Activated CD4-positive, alpha-beta T cell treated with anti-CD3 and anti-CD28 coated beads, Interleukin-2, amount 50 U/mL, for 24 hours (primary cell): Measurements from ENCODE around the gene SELPLG.
"Not testable (repeated sequence)": the region's sequence is repeated elsewhere in the genome, so short reads cannot be mapped to it uniquely, and the experiment has no call there.

ENCODE experiments used
- DNase-seq, 2 donors: peaks; one replicate each; pipeline ENCODE4 v3.0.0-alpha.2; 2020; ENCODE audit warnings: low read depth in 1 of 2, low spot score in 1 of 2

Gene SELPLG

GRCh38 chr12:108575199-108575912 is 58.3 kb downstream of the SELPLG start:
- DNase-seq: no peak

- DNase-seq: not testable (repeated sequence)
Observed at GRCh38 chr12:108574276-108574675, 59.4 kb downstream of the SELPLG start.

GRCh38 chr12:108573317-108573716 is 60.4 kb downstream of the SELPLG start:
- peak in 1 of 2 donors; percentile 32 for DNase-seq

GRCh38 chr12:108572166-108572790 is 61.4 kb downstream of the SELPLG start:
- no peak for DNase-seq
